ENCODE results near the gene FGF4.

FGF4 gene

GRCh38 chr11:69816671-69817070, 41.5 kb upstream of the FGF4 start:
- Histone ChIP-seq H3K4me3 (ENCODE audit: extremely low read depth, insufficient read depth, low read length, poor library complexity, severe bottlenecking) (no peak overlapping the region), H3K9me3 (ENCODE audit: control insufficient read depth, low read length) (no peaks in the 10 kb centered on the region), H3K27ac (ENCODE audit: low read depth, low read length, severe bottlenecking) (no peak overlapping the region), H3K36me3 (ENCODE audit: control insufficient read depth, insufficient read depth, low read length) (no peaks in the 10 kb centered on the region), H3K4me1 (ENCODE audit: control insufficient read depth, insufficient read depth, low read length, poor library complexity, severe bottlenecking) (peaks cover 3% of the 10 kb centered on the region)
- 56 to 69% methylated on average over 10 of the region's 12 CpGs for WGBS, 2 experiments (ENCODE audit: insufficient coverage in 2 of 2)

GRCh38 chr11:69815973-69816372, 40.8 kb upstream of the FGF4 start:
- Histone ChIP-seq H3K27ac (ENCODE audit: low read depth, low read length, severe bottlenecking) (no peak overlapping the region), H3K36me3 (ENCODE audit: control insufficient read depth, insufficient read depth, low read length) (no peaks in the 10 kb centered on the region), H3K9me3 (ENCODE audit: control insufficient read depth, low read length) (no peaks in the 10 kb centered on the region), H3K4me1 (ENCODE audit: control insufficient read depth, insufficient read depth, low read length, poor library complexity, severe bottlenecking) (peaks cover 3% of the 10 kb centered on the region), H3K4me3 (ENCODE audit: extremely low read depth, insufficient read depth, low read length, poor library complexity, severe bottlenecking) (no peak overlapping the region)
- 88 to 89% methylated on average over 10 to 13 of the region's 13 CpGs for WGBS, 2 experiments (ENCODE audit: insufficient coverage in 2 of 2)

GRCh38 chr11:69814902-69815301, 39.8 kb upstream of the FGF4 start:
- Histone ChIP-seq H3K4me1 (ENCODE audit: control insufficient read depth, insufficient read depth, low read length, poor library complexity, severe bottlenecking) (peaks cover 3% of the 10 kb centered on the region), H3K36me3 (ENCODE audit: control insufficient read depth, insufficient read depth, low read length) (no peaks in the 10 kb centered on the region), H3K4me3 (ENCODE audit: extremely low read depth, insufficient read depth, low read length, poor library complexity, severe bottlenecking) (no peak overlapping the region), H3K9me3 (ENCODE audit: control insufficient read depth, low read length) (no peaks in the 10 kb centered on the region), H3K27ac (ENCODE audit: low read depth, low read length, severe bottlenecking) (no peak overlapping the region)

- WGBS, 2 experiments (ENCODE audit: insufficient coverage in 2 of 2): 80 to 85% methylated on average over 7 of the region's 7 CpGs
- Histone ChIP-seq H3K27ac (ENCODE audit: low read depth, low read length, severe bottlenecking) (no peak overlapping the region), H3K9me3 (ENCODE audit: control insufficient read depth, low read length) (no peaks in the 10 kb centered on the region), H3K36me3 (ENCODE audit: control insufficient read depth, insufficient read depth, low read length) (no peaks in the 10 kb centered on the region), H3K4me3 (ENCODE audit: extremely low read depth, insufficient read depth, low read length, poor library complexity, severe bottlenecking) (no peak overlapping the region), H3K4me1 (ENCODE audit: control insufficient read depth, insufficient read depth, low read length, poor library complexity, severe bottlenecking) (no peaks in the 10 kb centered on the region)
Observed at GRCh38 chr11:69814411-69814810, 39.3 kb upstream of the FGF4 start.

- H3K36me3 ChIP-seq (ENCODE audit: control insufficient read depth, insufficient read depth, low read length): no peaks in the 10 kb centered on the region
- 87 to 90% methylated on average over 2 of the region's 2 CpGs for WGBS, 2 experiments (ENCODE audit: insufficient coverage in 2 of 2)
- no peak overlapping the region for H3K4me3 ChIP-seq (ENCODE audit: extremely low read depth, insufficient read depth, low read length, poor library complexity, severe bottlenecking)
- H3K9me3 ChIP-seq (ENCODE audit: control insufficient read depth, low read length): no peaks in the 10 kb centered on the region
- no peaks in the 10 kb centered on the region for H3K4me1 ChIP-seq (ENCODE audit: control insufficient read depth, insufficient read depth, low read length, poor library complexity, severe bottlenecking)
- H3K27ac ChIP-seq (ENCODE audit: low read depth, low read length, severe bottlenecking): no peak overlapping the region
Observed at GRCh38 chr11:69813839-69814238, 38.7 kb upstream of the FGF4 start.

- WGBS, 2 experiments (ENCODE audit: insufficient coverage in 2 of 2): 84% methylated on average over 3 to 7 of the region's 10 CpGs
Observed at GRCh38 chr11:69812946-69813345, 37.8 kb upstream of the FGF4 start.

GRCh38 chr11:69812256-69812655, 37.1 kb upstream of the FGF4 start:
- WGBS, 2 experiments (ENCODE audit: insufficient coverage in 2 of 2): 93 to 95% methylated on average over 6 of the region's 7 CpGs
- H3K9me3 ChIP-seq (ENCODE audit: control insufficient read depth, low read length): no peaks in the 10 kb centered on the region
- no peaks in the 10 kb centered on the region for H3K36me3 ChIP-seq (ENCODE audit: control insufficient read depth, insufficient read depth, low read length)
- no peaks in the 10 kb centered on the region for H3K4me1 ChIP-seq (ENCODE audit: control insufficient read depth, insufficient read depth, low read length, poor library complexity, severe bottlenecking)
- H3K4me3 ChIP-seq (ENCODE audit: extremely low read depth, insufficient read depth, low read length, poor library complexity, severe bottlenecking): no peak overlapping the region
- no peak overlapping the region for H3K27ac ChIP-seq (ENCODE audit: low read depth, low read length, severe bottlenecking)

More at GRCh38 chr11:69812946-69813345, 37.8 kb upstream of the FGF4 start:
- Histone ChIP-seq H3K4me1 (ENCODE audit: control insufficient read depth, insufficient read depth, low read length, poor library complexity, severe bottlenecking) (no peaks in the 10 kb centered on the region), H3K36me3 (ENCODE audit: control insufficient read depth, insufficient read depth, low read length) (no peaks in the 10 kb centered on the region), H3K4me3 (ENCODE audit: extremely low read depth, insufficient read depth, low read length, poor library complexity, severe bottlenecking) (no peak overlapping the region), H3K27ac (ENCODE audit: low read depth, low read length, severe bottlenecking) (no peak overlapping the region), H3K9me3 (ENCODE audit: control insufficient read depth, low read length) (no peaks in the 10 kb centered on the region)

- Histone ChIP-seq H3K4me1 (ENCODE audit: control insufficient read depth, insufficient read depth, low read length, poor library complexity, severe bottlenecking) (no peaks in the 10 kb centered on the region), H3K36me3 (ENCODE audit: control insufficient read depth, insufficient read depth, low read length) (no peaks in the 10 kb centered on the region), H3K4me3 (ENCODE audit: extremely low read depth, insufficient read depth, low read length, poor library complexity, severe bottlenecking) (no peak overlapping the region), H3K9me3 (ENCODE audit: control insufficient read depth, low read length) (no peaks in the 10 kb centered on the region), H3K27ac (ENCODE audit: low read depth, low read length, severe bottlenecking) (no peak overlapping the region)
- 77 to 86% methylated on average over 2 to 3 of the region's 3 CpGs for WGBS, 2 experiments (ENCODE audit: insufficient coverage in 2 of 2)
Observed at GRCh38 chr11:69811431-69811830, 36.3 kb upstream of the FGF4 start.

GRCh38 chr11:69810289-69811118, 35.4 kb upstream of the FGF4 start:
- WGBS, 2 experiments (ENCODE audit: insufficient coverage in 2 of 2): 95 to 96% methylated on average over 37 to 39 of the region's 39 CpGs
- H3K4me1 ChIP-seq (ENCODE audit: control insufficient read depth, insufficient read depth, low read length, poor library complexity, severe bottlenecking): no peaks in the 10 kb centered on the region
- H3K36me3 ChIP-seq (ENCODE audit: control insufficient read depth, insufficient read depth, low read length): no peaks in the 10 kb centered on the region
- no peak overlapping the region for H3K4me3 ChIP-seq (ENCODE audit: extremely low read depth, insufficient read depth, low read length, poor library complexity, severe bottlenecking)
- no peak overlapping the region for H3K27ac ChIP-seq (ENCODE audit: low read depth, low read length, severe bottlenecking)
- no peaks in the 10 kb centered on the region for H3K9me3 ChIP-seq (ENCODE audit: control insufficient read depth, low read length)

GRCh38 chr11:69808667-69809086, 33.5 kb upstream of the FGF4 start:
- Histone ChIP-seq H3K4me3 (ENCODE audit: extremely low read depth, insufficient read depth, low read length, poor library complexity, severe bottlenecking) (no peak overlapping the region), H3K36me3 (ENCODE audit: control insufficient read depth, insufficient read depth, low read length) (no peaks in the 10 kb centered on the region), H3K4me1 (ENCODE audit: control insufficient read depth, insufficient read depth, low read length, poor library complexity, severe bottlenecking) (no peaks in the 10 kb centered on the region), H3K27ac (ENCODE audit: low read depth, low read length, severe bottlenecking) (no peak overlapping the region), H3K9me3 (ENCODE audit: control insufficient read depth, low read length) (no peaks in the 10 kb centered on the region)
- 24 to 44% methylated on average over 7 of the region's 7 CpGs for WGBS, 2 experiments (ENCODE audit: insufficient coverage in 2 of 2)

GRCh38 chr11:69807106-69807815, 32.1 kb upstream of the FGF4 start:
- 91 to 94% methylated on average over 5 to 7 of the region's 9 CpGs for whole genome bisulfite sequencing, 2 experiments (ENCODE audit: insufficient coverage in 2 of 2)
- no peak overlapping the region for H3K4me3 ChIP-seq (ENCODE audit: extremely low read depth, insufficient read depth, low read length, poor library complexity, severe bottlenecking)

More at GRCh38 chr11:69807106-69807815, 32.1 kb upstream of the FGF4 start:
- H3K27ac ChIP-seq (ENCODE audit: low read depth, low read length, severe bottlenecking): no peak overlapping the region
- H3K36me3 ChIP-seq (ENCODE audit: control insufficient read depth, insufficient read depth, low read length): no peaks in the 10 kb centered on the region
- H3K4me1 ChIP-seq (ENCODE audit: control insufficient read depth, insufficient read depth, low read length, poor library complexity, severe bottlenecking): no peaks in the 10 kb centered on the region
- no peaks in the 10 kb centered on the region for H3K9me3 ChIP-seq (ENCODE audit: control insufficient read depth, low read length)

Measured in mesodermal cell (in vitro differentiated cells).